Measurements from ENCODE around the gene NFAM1. TPM values are rescaled to one million over a fixed set of nuclear protein-coding genes. Genes with fewer than 3 reads are reported as not detected.

Gene NFAM1
- total RNA-seq, 2 donors from 2014 or later, result 4.1 to 4.4 TPM

- no peak for TF ChIP-seq CTCF (IDR thresholded peaks at IDR 0.05)
- DNase-seq (ENCODE audit: low spot score) (no peak), ATAC-seq (ENCODE audit: insufficient number of reproducible peaks, low FRiP score, low read depth) (no peak)
- Histone ChIP-seq H3K9me3 (no peaks in the 10 kb centered on the region), H3K27me3 (replicated peaks; ENCODE audit: insufficient read depth) (no peaks in the 10 kb centered on the region), H3K4me1 (ENCODE audit: control insufficient read depth in 1 of 2, low read depth in 2 of 2) (peaks cover 8 to 24% of the 10 kb centered on the region in 2 donors), H3K4me3 (no peak overlapping the region), H3K36me3 (no peaks in the 10 kb centered on the region), H3K27ac (no peak overlapping the region)
Observed at GRCh38 chr22:42434748-42435425, 2.7 kb upstream of the NFAM1 start.

- Histone ChIP-seq H3K4me3 (no peak overlapping the region), H3K27ac (no peak overlapping the region), H3K9me3 (no peaks in the 10 kb centered on the region), H3K36me3 (no peaks in the 10 kb centered on the region), H3K27me3 (replicated peaks; ENCODE audit: insufficient read depth) (no peaks in the 10 kb centered on the region), H3K4me1 (ENCODE audit: control insufficient read depth in 1 of 2, low read depth in 2 of 2) (peaks cover 5 to 16% of the 10 kb centered on the region in 2 donors)
- DNase-seq (ENCODE audit: low spot score), result no peak
- no peak for TF ChIP-seq CTCF (IDR thresholded peaks at IDR 0.05)
- no peak for ATAC-seq (ENCODE audit: insufficient number of reproducible peaks, low FRiP score, low read depth)
Observed at GRCh38 chr22:42433754-42434682, 1.8 kb upstream of the NFAM1 start.

- H3K27me3 ChIP-seq (replicated peaks; ENCODE audit: insufficient read depth), result no peaks in the 10 kb centered on the region
- no peak overlapping the region for H3K4me3 ChIP-seq
- peak overlapping the region in 1 of 2 donors; percentile 25 for H3K27ac ChIP-seq
- TF ChIP-seq CTCF (IDR thresholded peaks at IDR 0.05), result no peak
- no peaks in the 10 kb centered on the region for H3K9me3 ChIP-seq
- ATAC-seq (ENCODE audit: insufficient number of reproducible peaks, low FRiP score, low read depth) (no peak), DNase-seq (ENCODE audit: low spot score) (no peak)
- H3K36me3 ChIP-seq, result no peaks in the 10 kb centered on the region
- H3K4me1 ChIP-seq (ENCODE audit: control insufficient read depth in 1 of 2, low read depth in 2 of 2), result peaks cover 3 to 13% of the 10 kb centered on the region in 2 donors
Observed at GRCh38 chr22:42432818-42433217, 615 bp upstream of the NFAM1 start.

GRCh38 chr22:42431401-42432019, 693 bp downstream of the NFAM1 start:
- Histone ChIP-seq H3K4me3 (peak overlapping the region; percentile 62), H3K9me3 (no peaks in the 10 kb centered on the region), H3K27me3 (replicated peaks; ENCODE audit: insufficient read depth) (no peaks in the 10 kb centered on the region), H3K4me1 (ENCODE audit: control insufficient read depth in 1 of 2, low read depth in 2 of 2) (peaks cover 0 to 9% of the 10 kb centered on the region in 2 donors), H3K27ac (no peak overlapping the region), H3K36me3 (no peaks in the 10 kb centered on the region)
- DNase-seq (ENCODE audit: low spot score) (no peak), ATAC-seq (ENCODE audit: insufficient number of reproducible peaks, low FRiP score, low read depth) (no peak)
- TF ChIP-seq CTCF (IDR thresholded peaks at IDR 0.05), result no peak

All from thoracic aorta (tissue), 2 donors.